HG03108 (cell line): Measurements from ENCODE around the gene BCAP31.
A peak's percentile ranks its signal among the peaks of the same experiment; 100 is the strongest.
"Not testable (repeated sequence)": the region's sequence is repeated elsewhere in the genome, so short reads cannot be mapped to it uniquely, and the experiment has no call there.

ENCODE experiments used
- ATAC-seq: cut with Tn5 transposase; IDR thresholded peaks from one replicate; pipeline ENCODE4 v1.9.1; 2021; ENCODE audit warnings: moderate library complexity; ENCODE audit not compliant: unreplicated experiment

The BCAP31 gene

GRCh38 chrX:153719238-153719637 is 4.9 kb downstream of the BCAP31 start:
- no peak for ATAC-seq

DNA sequence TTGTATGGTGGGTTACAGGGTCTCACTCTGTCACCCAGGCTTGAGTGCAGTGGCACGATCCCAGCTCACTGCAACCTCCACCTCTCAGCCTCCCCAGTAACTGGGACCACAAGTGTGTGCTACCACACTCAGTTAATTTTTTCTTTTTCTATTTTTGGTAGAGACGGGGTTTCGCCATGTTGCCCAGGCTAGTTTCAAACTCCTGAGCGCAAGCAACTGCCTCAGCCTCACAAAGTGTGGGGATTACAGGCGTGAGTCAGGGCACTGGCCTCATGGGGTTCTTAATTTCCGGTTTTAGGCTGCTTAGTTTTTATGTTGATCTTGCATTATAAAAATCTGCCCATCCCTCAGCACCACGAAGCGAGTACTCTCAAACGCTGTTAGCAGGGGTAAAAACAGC is 6.7 kb downstream of the BCAP31 start:
- no peak for ATAC-seq

- ATAC-seq: no peak
Observed at GRCh38 chrX:153714256-153714655, 9.9 kb downstream of the BCAP31 start.

DNA sequence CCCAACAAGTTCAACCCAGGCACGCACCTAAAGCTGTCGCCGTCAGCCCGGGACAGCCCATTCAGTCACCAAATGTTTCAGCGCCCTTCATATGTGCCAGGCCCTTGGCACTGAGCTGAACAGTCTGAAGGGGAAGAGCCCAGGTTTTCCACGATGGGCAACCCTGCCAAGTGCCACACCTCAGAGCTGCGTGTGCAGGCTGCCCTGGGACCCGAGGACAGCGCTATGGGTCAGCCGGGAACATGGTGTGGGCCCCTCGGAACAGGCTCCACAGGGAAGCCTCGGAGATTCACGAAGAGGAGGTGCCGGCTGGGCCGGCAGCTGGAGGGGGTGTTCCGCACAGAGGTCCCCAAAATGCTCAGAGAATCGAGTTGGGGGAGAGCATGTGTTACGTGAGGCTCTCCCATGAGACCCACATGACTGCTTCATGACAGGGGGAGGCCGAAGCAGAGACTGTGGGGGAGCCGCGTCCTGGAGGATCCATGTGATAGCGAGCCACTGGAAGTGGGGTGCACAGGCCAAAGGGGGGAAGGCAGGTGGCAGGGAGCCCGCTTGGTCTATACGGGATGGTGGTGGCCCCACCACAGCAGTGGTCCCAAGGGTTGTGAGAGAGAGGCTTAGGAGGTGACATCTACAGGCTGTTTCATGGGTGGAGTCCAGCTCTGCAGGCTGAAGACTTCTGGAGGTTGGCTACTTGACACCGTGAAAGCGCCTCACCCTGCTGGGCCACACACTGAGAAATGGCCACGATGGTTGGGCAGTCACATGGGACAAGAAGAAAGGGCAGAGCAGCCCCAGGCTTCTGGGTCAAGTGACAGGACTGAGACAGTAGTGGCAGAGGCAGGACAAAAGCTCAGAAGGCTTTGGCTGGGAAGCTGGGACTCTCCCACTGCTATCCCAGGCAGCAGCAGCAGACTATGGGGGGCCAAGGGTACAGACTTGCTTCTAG is 14.2 kb downstream of the BCAP31 start:
- no peak for ATAC-seq

DNA sequence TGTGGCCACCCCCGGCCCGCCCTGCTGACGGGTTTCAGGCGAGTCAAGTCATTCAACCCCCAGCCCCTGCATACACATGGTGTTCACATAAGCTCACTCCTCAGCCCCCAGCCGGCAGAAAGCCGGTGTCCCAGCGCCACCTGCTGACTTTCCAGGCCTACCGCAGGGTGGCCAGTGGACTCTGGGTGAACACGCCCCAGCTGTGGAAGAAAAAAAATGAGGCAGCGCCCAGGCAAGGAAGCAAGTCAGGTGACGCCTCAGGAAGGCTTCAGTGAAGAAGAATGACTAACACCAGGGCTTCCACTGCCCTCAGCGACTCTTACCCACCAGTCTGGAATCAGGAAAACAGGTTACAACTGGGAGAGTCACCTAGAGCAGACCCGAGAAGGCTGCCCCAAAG is 15.8 kb downstream of the BCAP31 start:
- ATAC-seq: peak; percentile 54

DNA sequence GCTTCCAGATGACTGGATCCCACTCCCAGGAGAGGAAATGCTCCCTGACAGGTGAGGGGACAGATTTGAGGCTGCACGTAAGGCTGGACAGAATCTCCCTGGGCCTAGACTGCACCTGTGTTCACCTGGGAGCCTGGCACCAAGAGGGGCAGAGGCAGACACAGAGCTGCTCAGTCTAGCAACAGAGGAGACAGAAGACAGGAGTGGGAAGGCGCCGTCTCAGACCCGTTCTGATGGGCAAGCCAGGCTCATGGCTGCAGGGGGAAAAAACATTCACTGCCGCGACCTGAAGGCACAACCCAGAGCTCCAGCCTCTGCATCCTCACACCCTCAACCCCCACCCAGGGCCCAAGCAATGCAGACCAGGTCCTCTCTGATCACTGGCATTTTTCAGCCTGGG is 16.8 kb downstream of the BCAP31 start:
- ATAC-seq: no peak

- ATAC-seq: no peak
Observed at GRCh38 chrX:153706799-153707198, 17.4 kb downstream of the BCAP31 start.

DNA sequence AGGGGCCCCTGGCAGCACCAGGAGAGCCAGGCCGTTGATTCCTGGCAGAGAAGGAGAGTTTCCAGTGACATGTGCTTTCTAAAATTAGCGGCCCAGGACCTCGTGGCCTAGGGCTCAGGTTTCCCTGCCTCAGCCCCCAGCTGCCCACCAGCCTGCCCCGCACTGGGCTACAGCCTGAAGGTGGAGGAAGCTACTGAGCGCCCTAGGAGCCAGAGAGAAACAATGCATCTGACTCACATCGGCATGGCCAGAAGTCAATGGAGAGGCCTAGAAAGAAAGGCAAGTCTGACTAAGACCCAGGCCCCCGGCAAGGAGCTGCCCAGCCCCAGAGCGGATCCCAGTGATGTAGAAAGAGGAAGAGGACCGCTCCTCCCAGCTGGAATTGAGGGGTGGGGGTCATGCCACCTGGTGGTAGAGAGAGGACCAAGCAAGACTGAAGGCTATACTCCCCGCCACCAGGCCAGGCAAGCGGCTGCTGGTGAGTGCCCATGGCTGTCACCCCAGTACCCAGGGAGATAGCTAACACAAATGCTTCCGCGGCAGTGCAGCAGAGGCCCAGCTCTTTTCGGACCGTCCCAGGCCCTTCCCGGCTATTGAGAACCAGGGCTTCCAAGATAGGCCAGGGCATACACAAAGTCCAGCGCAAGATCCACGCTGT is 18.7 kb downstream of the BCAP31 start:
- not testable (repeated sequence) for ATAC-seq

DNA sequence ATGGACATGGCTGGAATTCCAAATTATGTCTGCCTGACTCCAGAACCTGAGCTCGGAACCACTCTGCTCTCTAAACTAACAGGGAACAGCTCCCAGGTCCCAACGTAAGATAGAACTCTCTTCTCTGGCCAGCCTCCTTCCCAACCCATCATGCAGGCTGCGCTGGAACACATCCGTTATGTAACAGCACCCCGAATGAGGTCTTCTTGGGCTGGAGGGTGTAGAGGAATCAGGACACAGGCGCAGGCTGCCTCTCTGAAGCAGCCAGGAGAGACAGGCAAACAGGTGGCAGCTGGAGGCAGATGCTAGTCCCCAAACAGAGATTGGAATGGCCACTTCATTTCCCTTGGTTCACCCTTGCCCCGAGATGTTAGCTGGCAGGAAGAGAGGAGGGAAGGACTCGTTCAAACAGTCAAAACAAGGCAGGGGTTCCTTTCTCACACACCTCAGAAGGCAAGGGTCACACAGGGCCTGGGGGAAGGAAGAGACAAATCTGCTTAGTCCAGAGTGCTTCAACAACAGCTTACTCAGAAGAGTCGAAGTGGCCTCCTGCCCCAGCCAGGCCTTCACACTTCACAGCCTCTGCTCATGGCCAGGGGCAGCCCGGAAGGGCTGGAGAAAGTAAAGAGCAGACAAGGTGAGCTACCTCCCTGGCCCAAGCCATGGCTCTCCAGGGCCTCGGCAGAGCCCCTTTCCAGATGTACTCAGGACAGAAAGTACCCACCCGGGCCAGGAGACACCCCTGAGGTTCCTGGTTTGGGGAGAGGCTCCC is 19.4 kb downstream of the BCAP31 start:
- not testable (repeated sequence) for ATAC-seq

DNA sequence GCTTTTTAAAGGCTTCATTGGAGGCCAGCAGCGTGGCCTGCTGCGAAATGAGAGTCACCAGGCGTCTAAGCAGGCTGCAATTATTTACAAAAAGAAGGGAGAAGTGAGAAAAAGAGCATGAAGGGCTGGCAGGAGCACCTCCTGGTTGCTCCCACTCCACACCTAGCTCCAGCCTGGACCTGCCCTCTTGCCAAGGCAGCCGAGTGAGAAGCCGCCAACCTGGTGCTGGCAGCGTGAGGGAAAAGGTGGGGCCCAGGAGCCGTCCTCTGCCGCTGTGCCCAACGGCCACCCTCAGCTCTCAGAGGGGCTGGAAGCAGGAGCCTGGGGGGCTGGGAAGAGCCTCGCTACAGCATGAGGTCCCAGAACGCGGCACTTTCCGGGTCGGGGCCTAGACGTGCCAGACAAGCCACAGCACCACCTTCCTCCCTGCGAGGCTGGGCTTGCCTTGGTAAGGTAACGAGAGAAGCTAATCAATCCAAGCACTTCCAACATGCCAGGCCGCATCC is 20.1 kb downstream of the BCAP31 start:
- no peak for ATAC-seq

DNA sequence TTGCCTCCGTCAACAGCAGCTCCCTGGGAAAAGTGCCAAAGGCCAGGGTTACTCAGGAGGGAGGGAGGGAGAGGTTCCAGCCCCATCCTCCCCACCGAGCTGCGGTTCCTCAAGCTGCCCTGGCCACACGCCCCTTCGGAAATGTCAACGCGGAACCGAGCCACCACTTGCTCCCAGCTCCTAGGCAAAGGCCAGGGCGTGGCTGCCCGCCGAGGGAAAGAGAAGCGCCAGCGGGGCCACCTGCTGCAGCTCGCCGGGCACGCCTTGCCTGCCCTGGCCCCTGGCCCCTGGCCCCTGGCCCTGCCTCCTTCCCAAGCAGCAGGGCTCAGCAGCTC is 21.2 kb downstream of the BCAP31 start:
- no peak for ATAC-seq

DNA sequence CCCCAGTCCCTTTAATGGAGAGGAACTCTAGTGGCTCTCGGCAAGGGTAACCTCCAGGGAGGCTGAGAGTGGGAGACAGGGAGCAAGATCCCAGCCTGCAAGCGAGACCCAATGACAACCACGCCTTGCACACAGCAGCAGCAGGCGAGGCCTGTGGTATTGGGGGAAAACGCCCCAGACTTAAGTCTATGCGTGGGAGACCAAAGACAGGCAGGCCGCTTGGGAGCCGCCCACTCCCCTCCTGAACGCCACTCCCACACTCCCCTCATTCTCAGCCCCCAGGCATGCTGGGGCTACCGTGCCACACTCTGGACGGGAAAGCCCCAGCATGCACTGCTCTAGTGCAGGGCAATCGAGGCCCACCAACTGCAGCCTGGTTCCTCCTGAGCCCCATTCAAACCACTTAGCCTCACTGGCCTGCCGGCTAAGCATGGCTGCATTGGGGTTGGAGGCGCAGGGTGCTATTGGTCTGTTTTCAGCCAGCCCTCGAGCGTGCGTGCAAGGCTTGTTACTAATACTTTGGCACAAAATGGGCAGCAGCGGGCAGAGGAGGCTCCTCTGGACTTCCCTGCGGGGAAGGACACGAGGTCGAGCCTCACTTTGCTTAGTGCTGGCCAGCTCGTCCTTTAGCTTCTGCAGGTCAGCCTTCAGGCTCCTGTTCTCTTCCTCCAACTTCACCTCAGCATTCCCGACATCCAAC is 21.7 kb downstream of the BCAP31 start:
- no peak for ATAC-seq

DNA sequence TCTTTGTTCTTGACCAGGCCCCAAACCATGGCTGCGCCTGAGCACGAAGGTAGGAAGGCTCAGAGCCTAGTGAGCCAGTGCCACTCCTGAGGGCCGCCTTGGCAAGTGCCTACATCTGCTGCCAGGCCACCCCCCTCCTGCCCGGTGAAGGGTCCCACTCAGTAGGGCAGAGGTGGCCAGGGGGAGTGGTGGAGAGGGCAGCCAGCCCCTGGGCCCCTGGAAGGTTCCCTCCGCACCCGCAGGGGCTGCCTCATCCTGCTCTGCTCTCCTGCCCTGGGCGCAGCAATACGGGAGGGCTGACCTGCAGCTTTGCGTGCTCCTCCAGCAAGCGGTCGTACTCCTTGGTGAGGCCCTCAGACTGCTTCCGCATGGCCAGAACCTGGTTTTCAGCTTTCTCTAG is 22.5 kb downstream of the BCAP31 start:
- ATAC-seq: no peak

- ATAC-seq: no peak
Observed at GRCh38 chrX:153700967-153701366, 23.2 kb downstream of the BCAP31 start.

DNA sequence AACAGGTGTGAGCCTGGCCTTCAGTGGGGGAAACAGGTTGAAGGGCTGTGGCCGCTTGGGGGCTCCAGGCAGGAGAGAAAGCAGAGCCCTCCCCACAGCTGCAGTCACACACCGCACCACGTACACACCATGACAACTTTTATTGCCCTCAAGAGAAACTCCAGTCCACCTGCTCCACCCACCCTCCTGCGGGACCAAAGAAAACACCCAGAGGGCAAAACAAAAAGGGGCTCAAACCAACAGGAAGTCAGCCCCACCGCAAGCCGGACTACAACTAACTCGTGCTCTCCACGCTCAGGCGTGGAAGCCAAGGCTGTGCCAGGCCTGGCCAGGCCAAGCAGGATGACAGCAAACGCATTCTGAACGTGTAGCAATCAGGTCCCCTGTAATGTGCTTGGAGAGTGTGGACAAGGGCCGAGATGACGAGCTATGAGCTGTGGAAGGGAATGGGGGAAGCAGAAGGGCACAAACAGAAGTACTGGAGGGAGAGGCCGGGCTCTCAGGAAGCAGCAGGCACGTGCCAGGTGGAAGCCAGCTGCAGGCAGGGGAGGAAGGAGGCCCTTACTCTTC is 23.7 kb downstream of the BCAP31 start:
- no peak for ATAC-seq

GRCh38 chrX:153699784-153700371 is 24.3 kb downstream of the BCAP31 start:
- not testable (repeated sequence) for ATAC-seq

- not testable (repeated sequence) for ATAC-seq
Observed at GRCh38 chrX:153699210-153699783, 24.9 kb downstream of the BCAP31 start.

DNA sequence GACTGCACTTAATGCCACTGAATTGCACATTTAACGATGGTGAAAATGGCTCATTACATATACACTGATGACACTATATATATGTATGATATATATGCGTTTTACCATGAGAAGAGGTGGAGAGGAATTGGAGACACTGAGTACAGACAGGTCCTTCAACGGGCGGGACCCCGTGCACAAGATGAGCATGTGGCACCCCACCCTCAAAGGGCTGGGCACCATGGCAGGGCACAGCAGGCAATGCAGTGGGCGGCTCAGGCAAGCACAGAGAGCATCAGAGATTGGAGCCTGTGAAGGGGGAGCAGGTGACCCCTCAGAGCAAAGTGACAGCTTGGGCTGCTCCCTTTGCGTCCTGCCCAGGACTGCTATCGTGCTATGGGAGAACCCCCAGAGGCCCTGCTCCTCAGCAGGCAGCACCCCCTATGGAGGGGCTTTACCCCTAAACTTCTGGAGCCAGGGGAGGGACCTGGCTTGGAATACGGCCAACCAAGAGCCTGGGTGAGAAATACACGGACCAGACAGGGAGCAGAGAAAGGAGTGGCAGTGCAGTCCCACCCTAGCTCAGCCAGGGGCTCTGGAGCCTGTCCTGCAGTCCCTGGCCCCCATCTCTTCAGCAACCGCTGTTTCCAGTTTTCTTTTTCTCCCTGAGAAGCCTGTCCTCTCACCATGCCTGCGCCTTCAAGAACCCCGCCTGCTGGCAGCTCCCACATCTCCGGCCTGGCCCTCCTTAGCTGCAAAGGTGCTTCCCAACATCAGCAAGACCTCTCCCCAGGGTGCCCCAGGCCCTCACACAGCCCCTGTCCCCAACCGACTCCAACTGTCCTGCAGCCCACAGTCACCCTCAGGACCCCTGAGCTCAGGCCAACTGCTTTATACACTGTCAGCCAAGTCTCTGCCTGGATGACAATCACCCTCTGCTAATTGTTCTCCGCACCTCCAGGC is 26.0 kb downstream of the BCAP31 start:
- no peak for ATAC-seq
